T-helper 1 cell treated with Interleukin-12 subunit alpha and Interleukin-12 subunit beta and Interleukin-4 antibody, amounts not matched to agents 30 μg/mL and 1 μg/mL, for 36 hours (primary cell): ENCODE results near the gene TMEM30B.
A peak's percentile ranks its signal among the peaks of the same experiment; 100 is the strongest.
"Not testable (repeated sequence)": the region's sequence is repeated elsewhere in the genome, so short reads cannot be mapped to it uniquely, and the experiment has no call there.

Experiments used
- H3K27ac Mint-ChIP-seq: one replicate; pipeline ENCODE4 v1.8.0; 2021; ENCODE audit warnings: mild to moderate bottlenecking, mixed read lengths
- H3K27me3 Mint-ChIP-seq: one replicate; pipeline ENCODE4 v1.8.0; 2021; ENCODE audit warnings: low read depth, mixed read lengths
- H3K36me3 Mint-ChIP-seq: one replicate; pipeline ENCODE4 v1.8.0; 2021; ENCODE audit warnings: low read depth, mixed read lengths
- H3K4me1 Mint-ChIP-seq: one replicate; pipeline ENCODE4 v1.8.0; 2021; ENCODE audit warnings: low read depth, mixed read lengths
- H3K4me3 Mint-ChIP-seq: one replicate; pipeline ENCODE4 v1.8.0; 2021; ENCODE audit warnings: mild to moderate bottlenecking, moderate library complexity, mixed read lengths
- H3K9me3 Mint-ChIP-seq: one replicate; pipeline ENCODE4 v1.8.0; 2021; ENCODE audit warnings: mixed read lengths

The TMEM30B gene

GRCh38 chr14:61250063-61250462 is 31.1 kb downstream of the TMEM30B start:
- peaks cover 10% of the 10 kb centered on the region for H3K27me3 Mint-ChIP-seq
- peaks cover 14% of the 10 kb centered on the region for H3K4me1 Mint-ChIP-seq
- H3K9me3 Mint-ChIP-seq, result no peaks in the 10 kb centered on the region
- no peak overlapping the region for H3K4me3 Mint-ChIP-seq
- peaks cover 2% of the 10 kb centered on the region for H3K36me3 Mint-ChIP-seq
- H3K27ac Mint-ChIP-seq, result no peak overlapping the region

GRCh38 chr14:61247935-61248334 is 33.2 kb downstream of the TMEM30B start:
- Mint-ChIP-seq H3K27me3 (peaks cover 9% of the 10 kb centered on the region), H3K4me3 (no peak overlapping the region), H3K27ac (peak overlapping the region; percentile 49), H3K9me3 (no peaks in the 10 kb centered on the region), H3K4me1 (peaks cover 14% of the 10 kb centered on the region), H3K36me3 (peaks cover 2% of the 10 kb centered on the region)

GRCh38 chr14:61246721-61247120 is 34.4 kb downstream of the TMEM30B start:
- H3K4me1 Mint-ChIP-seq, result peaks cover 11% of the 10 kb centered on the region
- peaks cover 2% of the 10 kb centered on the region for H3K9me3 Mint-ChIP-seq
- no peak overlapping the region for H3K27ac Mint-ChIP-seq
- no peak overlapping the region for H3K4me3 Mint-ChIP-seq
- peaks cover 2% of the 10 kb centered on the region for H3K36me3 Mint-ChIP-seq
- peaks cover 4% of the 10 kb centered on the region for H3K27me3 Mint-ChIP-seq

- Mint-ChIP-seq H3K27ac (no peak overlapping the region), H3K36me3 (peaks cover 10% of the 10 kb centered on the region), H3K9me3 (peaks cover 16% of the 10 kb centered on the region), H3K4me3 (no peak overlapping the region), H3K27me3 (no peaks in the 10 kb centered on the region), H3K4me1 (peaks cover 11% of the 10 kb centered on the region)
Observed at GRCh38 chr14:61244009-61244408, 37.1 kb downstream of the TMEM30B start.

GRCh38 chr14:61240206-61240605 is 40.9 kb downstream of the TMEM30B start:
- peaks cover 16% of the 10 kb centered on the region for H3K9me3 Mint-ChIP-seq
- no peaks in the 10 kb centered on the region for H3K4me1 Mint-ChIP-seq
- no peak overlapping the region for H3K27ac Mint-ChIP-seq
- H3K4me3 Mint-ChIP-seq, result no peak overlapping the region
- peaks cover 1% of the 10 kb centered on the region for H3K27me3 Mint-ChIP-seq
- peaks cover 8% of the 10 kb centered on the region for H3K36me3 Mint-ChIP-seq

GRCh38 chr14:61239285-61239684 is 41.9 kb downstream of the TMEM30B start:
- not testable (repeated sequence) for H3K27me3 Mint-ChIP-seq, H3K4me1 Mint-ChIP-seq, H3K4me3 Mint-ChIP-seq, H3K36me3 Mint-ChIP-seq, H3K27ac Mint-ChIP-seq
- H3K9me3 Mint-ChIP-seq, result peaks cover 16% of the 10 kb centered on the region

GRCh38 chr14:61238611-61239245 is 42.4 kb downstream of the TMEM30B start:
- Mint-ChIP-seq H3K4me3 (no peak overlapping the region), H3K27me3 (peaks cover 10% of the 10 kb centered on the region), H3K4me1 (no peaks in the 10 kb centered on the region), H3K36me3 (peaks cover 8% of the 10 kb centered on the region), H3K9me3 (peaks cover 16% of the 10 kb centered on the region), H3K27ac (no peak overlapping the region)

- no peaks in the 10 kb centered on the region for H3K9me3 Mint-ChIP-seq
- H3K27me3 Mint-ChIP-seq, result peaks cover 17% of the 10 kb centered on the region
- no peak overlapping the region for H3K27ac Mint-ChIP-seq
- peaks cover 2% of the 10 kb centered on the region for H3K36me3 Mint-ChIP-seq
- no peak overlapping the region for H3K4me3 Mint-ChIP-seq
- peaks cover 2% of the 10 kb centered on the region for H3K4me1 Mint-ChIP-seq
Observed at GRCh38 chr14:61234215-61234916, 46.8 kb downstream of the TMEM30B start.

GRCh38 chr14:61233436-61233956 is 47.6 kb downstream of the TMEM30B start:
- H3K4me3 Mint-ChIP-seq, result no peak overlapping the region
- H3K36me3 Mint-ChIP-seq, result peaks cover 2% of the 10 kb centered on the region
- no peak overlapping the region for H3K27ac Mint-ChIP-seq

GRCh38 chr14:61231810-61232209 is 49.3 kb downstream of the TMEM30B start:
- Mint-ChIP-seq H3K36me3 (peaks cover 2% of the 10 kb centered on the region), H3K4me3 (no peak overlapping the region), H3K27me3 (peaks cover 17% of the 10 kb centered on the region), H3K27ac (no peak overlapping the region), H3K9me3 (no peaks in the 10 kb centered on the region), H3K4me1 (peaks cover 2% of the 10 kb centered on the region)

More at GRCh38 chr14:61233436-61233956, 47.6 kb downstream of the TMEM30B start:
- Mint-ChIP-seq H3K27me3 (peaks cover 17% of the 10 kb centered on the region), H3K4me1 (peaks cover 2% of the 10 kb centered on the region), H3K9me3 (no peaks in the 10 kb centered on the region)

GRCh38 chr14:61229981-61230380 is 51.2 kb downstream of the TMEM30B start:
- peaks cover 2% of the 10 kb centered on the region for H3K36me3 Mint-ChIP-seq
- H3K27ac Mint-ChIP-seq, result no peak overlapping the region
- H3K4me3 Mint-ChIP-seq, result no peak overlapping the region
- H3K27me3 Mint-ChIP-seq, result peaks cover 13% of the 10 kb centered on the region
- H3K9me3 Mint-ChIP-seq, result no peaks in the 10 kb centered on the region
- peaks cover 2% of the 10 kb centered on the region for H3K4me1 Mint-ChIP-seq

GRCh38 chr14:61229475-61229888 is 51.7 kb downstream of the TMEM30B start:
- Mint-ChIP-seq H3K9me3 (no peaks in the 10 kb centered on the region), H3K4me1 (peaks cover 2% of the 10 kb centered on the region), H3K27ac (no peak overlapping the region), H3K36me3 (peaks cover 2% of the 10 kb centered on the region), H3K4me3 (no peak overlapping the region), H3K27me3 (peaks cover 9% of the 10 kb centered on the region)

- H3K9me3 Mint-ChIP-seq, result no peaks in the 10 kb centered on the region
- no peak overlapping the region for H3K4me3 Mint-ChIP-seq
- H3K27me3 Mint-ChIP-seq, result peaks cover 17% of the 10 kb centered on the region
- no peak overlapping the region for H3K27ac Mint-ChIP-seq
- H3K4me1 Mint-ChIP-seq, result peaks cover 4% of the 10 kb centered on the region
- H3K36me3 Mint-ChIP-seq, result peaks cover 2% of the 10 kb centered on the region
Observed at GRCh38 chr14:61227884-61228591, 53.1 kb downstream of the TMEM30B start.
